ENCODE data around the gene NLK.

- TF ChIP-seq HNRNPL (IDR thresholded peaks at IDR 0.05; ENCODE audit: low read depth, low read length) (no peak), ZBTB14 (CRISPR knock-in tag; IDR thresholded peaks at IDR 0.05) (no peak), CTCF (CRISPR knock-in tag; IDR thresholded peaks at IDR 0.05) (no peak), ZNF441 (CRISPR knock-in tag; IDR thresholded peaks at IDR 0.05; ENCODE audit: borderline replicate concordance) (no peak), NFKB2 (CRISPR knock-in tag; IDR thresholded peaks at IDR 0.05; ENCODE audit: borderline replicate concordance) (no peak)
These were observed 38.1 kb upstream of the NLK start for GRCh38 chr17:28004344-28004743.
